AG04450 (cell line): ENCODE data around the gene HHIP. TPM values are rescaled to one million over a fixed set of nuclear protein-coding genes. Genes with fewer than 3 reads are reported as not detected.

ENCODE experiments used
- CTCF ChIA-PET: fragments of 300-600, 350-600 bp; formaldehyde crosslinking; extraction: SDS; loops from one replicate; lab custom pipeline; 2022; ENCODE audit warnings: antibody characterized with exemption, inconsistent platforms; lab: Charles Lee
- POLR2A ChIA-PET: fragments of 350-600 bp; formaldehyde crosslinking; extraction: SDS; loops from one replicate; lab custom pipeline; 2021; ENCODE audit warnings: antibody characterized with exemption, inconsistent platforms; lab: Yijun Ruan, JAX
- DNase-seq: peaks from one replicate; pipeline ENCODE4 v3.0.0-alpha.2; 2011; ENCODE audit warnings: low read depth, low spot score
- H3K27ac ChIP-seq: one replicate; pipeline ENCODE4 v1.5.1; 2012; ENCODE audit warnings: low read depth, low read length, control low read depth
- H3K27me3 ChIP-seq: one replicate; pipeline ENCODE4 v1.6.0; 2012; ENCODE audit warnings: low read length; ENCODE audit not compliant: control insufficient read depth, insufficient read depth
- H3K4me3 ChIP-seq: 2 replicates; pipeline ENCODE4 v1.5.1; 2011; ENCODE audit warnings: mild to moderate bottlenecking, low read depth, low read length, control low read depth
- H3K9me3 ChIP-seq: 2 replicates; pipeline ENCODE4 v1.5.1; 2012; ENCODE audit warnings: low read length; ENCODE audit not compliant: control insufficient read depth, insufficient read depth
- polyA plus RNA-seq: library from polyadenylated mRNA; depleted of rRNA; stranded (reverse); fragments of >200 nt; gene quantifications from 2 replicates; pipeline ENCODE4 v1.2.3, GENCODE V29; 2011
- TF ChIP-seq, protein P1 (sequence below): IDR thresholded peaks from 2 replicates; pipeline ENCODE4 v1.5.1; 2011; ENCODE audit warnings: low read depth, low read length, control low read depth, inconsistent platforms

HHIP gene
- polyA plus RNA-seq, 1 experiment = 3.6 TPM

DNA sequence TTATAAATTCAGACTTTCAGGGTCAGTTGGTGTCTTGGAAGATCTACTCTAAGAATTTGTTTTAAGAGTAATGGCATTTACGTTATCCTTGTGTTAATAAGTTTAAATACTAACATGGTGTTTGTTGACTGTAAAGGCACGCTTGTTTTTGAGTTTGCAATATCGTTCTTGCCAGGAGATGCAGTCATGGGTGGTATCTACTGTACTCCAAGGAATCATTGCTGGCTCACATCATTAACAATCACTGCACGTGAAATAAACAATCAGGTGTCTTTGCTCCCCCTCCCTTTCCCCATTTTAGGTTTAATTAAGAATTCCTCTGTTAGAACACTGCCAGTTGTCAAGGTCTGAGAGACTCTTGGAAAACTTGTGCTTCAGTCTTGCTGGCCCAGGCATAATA lies 1.6 kb downstream of the HHIP start:
- no peak for DNase-seq
- H3K27ac ChIP-seq = no peak overlapping the region
- H3K9me3 ChIP-seq = no peaks in the 10 kb centered on the region; the same call in 1 of the 2 replicates
- H3K27me3 ChIP-seq = no peaks in the 10 kb centered on the region
- CTCF ChIA-PET = interaction anchor here (1.0 kb wide), 1 partner anchor 36 kb away, joined by 3 read pairs; no protein-coding TSS in a partner anchor
- TF ChIP-seq, protein P1, sequence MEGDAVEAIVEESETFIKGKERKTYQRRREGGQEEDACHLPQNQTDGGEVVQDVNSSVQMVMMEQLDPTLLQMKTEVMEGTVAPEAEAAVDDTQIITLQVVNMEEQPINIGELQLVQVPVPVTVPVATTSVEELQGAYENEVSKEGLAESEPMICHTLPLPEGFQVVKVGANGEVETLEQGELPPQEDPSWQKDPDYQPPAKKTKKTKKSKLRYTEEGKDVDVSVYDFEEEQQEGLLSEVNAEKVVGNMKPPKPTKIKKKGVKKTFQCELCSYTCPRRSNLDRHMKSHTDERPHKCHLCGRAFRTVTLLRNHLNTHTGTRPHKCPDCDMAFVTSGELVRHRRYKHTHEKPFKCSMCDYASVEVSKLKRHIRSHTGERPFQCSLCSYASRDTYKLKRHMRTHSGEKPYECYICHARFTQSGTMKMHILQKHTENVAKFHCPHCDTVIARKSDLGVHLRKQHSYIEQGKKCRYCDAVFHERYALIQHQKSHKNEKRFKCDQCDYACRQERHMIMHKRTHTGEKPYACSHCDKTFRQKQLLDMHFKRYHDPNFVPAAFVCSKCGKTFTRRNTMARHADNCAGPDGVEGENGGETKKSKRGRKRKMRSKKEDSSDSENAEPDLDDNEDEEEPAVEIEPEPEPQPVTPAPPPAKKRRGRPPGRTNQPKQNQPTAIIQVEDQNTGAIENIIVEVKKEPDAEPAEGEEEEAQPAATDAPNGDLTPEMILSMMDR = no peak
- H3K4me3 ChIP-seq = peak overlapping the region; percentile 80
- POLR2A ChIA-PET = no interaction called here

DNA sequence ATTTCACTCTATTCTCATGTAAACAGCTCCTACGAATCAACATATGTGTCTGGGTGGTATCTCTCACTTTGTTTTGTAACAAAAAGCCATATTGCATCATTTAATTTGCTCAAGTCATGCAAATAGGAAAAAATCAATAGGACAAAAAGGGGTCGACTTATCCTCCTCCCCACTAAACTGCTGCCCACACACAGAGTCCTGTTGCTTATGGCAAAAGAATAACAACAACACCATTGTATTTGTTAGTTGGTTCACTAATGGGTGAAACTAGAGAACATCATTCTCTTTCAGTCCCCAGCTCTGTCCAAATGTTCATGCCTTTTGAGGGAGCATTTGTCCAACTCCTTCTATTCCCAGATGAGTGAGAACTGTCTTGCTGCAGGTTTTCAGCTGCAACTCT lies 2.1 kb downstream of the HHIP start:
- no peak for DNase-seq
- no peaks in the 10 kb centered on the region; the same call in 1 of the 2 replicates for H3K9me3 ChIP-seq
- TF ChIP-seq, protein P1 = no peak

DNA sequence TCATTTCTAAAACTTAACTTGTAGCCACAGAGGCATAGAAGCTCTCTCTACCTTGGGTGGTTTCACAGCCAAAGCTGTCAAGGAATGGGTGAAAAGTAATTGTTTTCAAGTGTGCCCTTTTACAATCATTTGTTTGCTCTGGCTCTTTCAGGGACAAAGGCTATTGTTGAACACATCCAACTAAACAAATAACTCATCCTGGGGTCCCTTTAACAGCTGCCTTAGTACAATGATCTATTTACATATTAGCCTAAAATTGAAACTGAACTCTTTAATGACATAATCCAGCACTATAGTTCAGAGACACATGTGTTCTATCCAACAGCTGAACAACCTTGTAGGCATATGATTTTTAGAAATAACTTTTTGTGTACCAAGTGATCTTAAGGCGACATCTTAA lies 3.7 kb downstream of the HHIP start:
- ChIA-PET CTCF (interaction anchor here (0.6 kb wide), 1 partner anchor 375 kb away, joined by 3 read pairs; no protein-coding TSS in a partner anchor), POLR2A (interaction anchor here (0.6 kb wide), 1 partner anchor 1313 kb away, joined by 6 read pairs; the partner anchor contains the start of gene GAB1)
- Histone ChIP-seq H3K9me3 (no peaks in the 10 kb centered on the region; the same call in 1 of the 2 replicates), H3K27ac (no peak overlapping the region), H3K27me3 (no peaks in the 10 kb centered on the region), H3K4me3 (no peak overlapping the region)
- no peak for DNase-seq
- TF ChIP-seq, protein P1 = no peak

More for the DNA sequence above, 2.1 kb downstream of the HHIP start:
- ChIA-PET CTCF (interaction anchor here (1.0 kb wide), 1 partner anchor 37 kb away, joined by 3 read pairs; no protein-coding TSS in a partner anchor), POLR2A (no interaction called here)
- Histone ChIP-seq H3K4me3 (peak overlapping the region; percentile 0; the same call in 1 of the 2 replicates), H3K27ac (no peak overlapping the region), H3K27me3 (no peaks in the 10 kb centered on the region)

DNA sequence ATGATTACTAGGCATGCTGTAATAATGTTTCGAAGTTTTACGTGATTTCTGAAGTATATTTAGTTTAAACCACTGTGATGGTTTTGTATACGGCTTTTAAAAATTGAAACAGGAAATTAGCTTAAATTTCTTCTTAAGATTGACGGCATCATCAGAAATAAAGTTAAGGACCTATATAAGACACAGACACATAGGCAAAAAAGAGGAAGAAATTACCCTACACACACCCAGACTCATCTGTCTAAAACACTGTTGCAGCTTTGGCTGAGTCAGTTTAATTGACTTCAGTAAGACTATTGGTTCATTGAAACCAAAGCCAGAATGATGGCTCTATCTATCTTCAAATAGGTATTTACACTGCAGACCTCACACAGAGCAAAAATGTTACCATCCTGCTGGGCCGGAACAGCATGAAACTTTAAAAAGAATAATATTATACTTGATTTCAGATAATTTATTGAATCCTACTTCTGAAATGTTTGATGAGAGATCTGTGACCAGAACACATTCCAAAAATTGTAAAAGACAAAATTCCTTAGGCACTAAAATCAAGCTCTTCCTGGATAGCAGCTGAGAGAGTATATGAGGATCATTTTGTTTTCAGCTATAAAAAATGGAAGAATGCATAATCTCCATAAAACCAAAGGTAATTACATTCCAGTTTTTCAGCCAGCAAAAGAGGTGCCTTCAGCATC lies 4.5 kb downstream of the HHIP start:
- ChIA-PET CTCF (no interaction called here), POLR2A (no interaction called here)
- Histone ChIP-seq H3K4me3 (no peak overlapping the region), H3K27me3 (no peaks in the 10 kb centered on the region), H3K27ac (no peak overlapping the region), H3K9me3 (no peaks in the 10 kb centered on the region; the same call in 1 of the 2 replicates)
- no peak for DNase-seq
- TF ChIP-seq, protein P1 = no peak
